IPS-NIHi11 (cell line): ENCODE data around the gene ACAP2.
A peak's percentile ranks its signal among the peaks of the same experiment; 100 is the strongest.
"Not testable (repeated sequence)": the region's sequence is repeated elsewhere in the genome, so short reads cannot be mapped to it uniquely, and the experiment has no call there.

ENCODE experiments used
- DNase-seq: peaks from one replicate; pipeline ENCODE4 v3.0.0; 2012; ENCODE audit warnings: mixed read lengths, low spot score

The ACAP2 gene, protein sequence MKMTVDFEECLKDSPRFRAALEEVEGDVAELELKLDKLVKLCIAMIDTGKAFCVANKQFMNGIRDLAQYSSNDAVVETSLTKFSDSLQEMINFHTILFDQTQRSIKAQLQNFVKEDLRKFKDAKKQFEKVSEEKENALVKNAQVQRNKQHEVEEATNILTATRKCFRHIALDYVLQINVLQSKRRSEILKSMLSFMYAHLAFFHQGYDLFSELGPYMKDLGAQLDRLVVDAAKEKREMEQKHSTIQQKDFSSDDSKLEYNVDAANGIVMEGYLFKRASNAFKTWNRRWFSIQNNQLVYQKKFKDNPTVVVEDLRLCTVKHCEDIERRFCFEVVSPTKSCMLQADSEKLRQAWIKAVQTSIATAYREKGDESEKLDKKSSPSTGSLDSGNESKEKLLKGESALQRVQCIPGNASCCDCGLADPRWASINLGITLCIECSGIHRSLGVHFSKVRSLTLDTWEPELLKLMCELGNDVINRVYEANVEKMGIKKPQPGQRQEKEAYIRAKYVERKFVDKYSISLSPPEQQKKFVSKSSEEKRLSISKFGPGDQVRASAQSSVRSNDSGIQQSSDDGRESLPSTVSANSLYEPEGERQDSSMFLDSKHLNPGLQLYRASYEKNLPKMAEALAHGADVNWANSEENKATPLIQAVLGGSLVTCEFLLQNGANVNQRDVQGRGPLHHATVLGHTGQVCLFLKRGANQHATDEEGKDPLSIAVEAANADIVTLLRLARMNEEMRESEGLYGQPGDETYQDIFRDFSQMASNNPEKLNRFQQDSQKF

DNA sequence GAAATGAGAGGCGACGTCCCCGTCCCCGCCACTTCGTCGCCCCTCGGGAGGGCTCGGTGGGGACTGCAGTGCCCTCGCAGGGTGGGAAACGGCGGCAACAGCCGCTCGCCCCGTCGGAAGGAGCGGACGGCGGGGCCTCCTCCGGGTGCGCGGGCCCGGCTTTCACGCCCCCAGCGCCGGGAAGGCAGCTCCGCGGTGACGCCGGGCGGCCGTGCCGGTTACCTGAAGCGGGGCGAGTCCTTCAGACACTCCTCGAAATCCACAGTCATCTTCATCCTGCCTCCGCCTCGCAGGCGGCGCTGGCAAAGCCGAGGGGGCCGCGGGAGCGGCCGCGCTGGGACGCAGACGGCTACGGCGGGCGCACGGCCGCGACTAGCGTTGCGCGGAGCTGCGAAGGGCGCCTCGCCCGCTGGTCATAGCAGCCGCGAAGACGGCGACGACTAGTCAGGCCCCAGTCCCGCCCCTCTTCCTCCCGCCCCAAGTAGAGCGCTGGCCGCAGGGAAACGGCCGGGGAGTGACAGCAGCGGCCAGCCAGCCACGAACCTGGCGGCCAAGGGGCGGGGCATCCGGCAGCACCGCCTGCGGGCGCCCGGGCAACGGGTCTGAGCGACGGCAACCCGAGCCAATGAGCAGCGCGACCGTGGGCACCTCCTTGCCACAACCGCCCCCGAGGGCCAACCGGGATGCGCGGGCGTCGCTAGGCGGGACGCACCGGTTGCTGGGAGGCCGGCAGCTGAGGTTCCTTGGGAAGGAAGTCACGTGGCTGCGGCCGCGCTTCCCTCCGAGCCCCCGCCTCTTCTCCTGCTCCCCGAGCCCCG, at the start of gene ACAP2:
Gene ACAP2, minus strand, starts transcription at position 448 of the 818 bp plus-strand sequence. Its CDS starts 173 bp downstream, at position 275.
- peak; percentile 100 for DNase-seq

- no peak for DNase-seq
These were observed 32.8 kb upstream of the ACAP2 start for GRCh38 chr3:195475614-195476013.

DNA sequence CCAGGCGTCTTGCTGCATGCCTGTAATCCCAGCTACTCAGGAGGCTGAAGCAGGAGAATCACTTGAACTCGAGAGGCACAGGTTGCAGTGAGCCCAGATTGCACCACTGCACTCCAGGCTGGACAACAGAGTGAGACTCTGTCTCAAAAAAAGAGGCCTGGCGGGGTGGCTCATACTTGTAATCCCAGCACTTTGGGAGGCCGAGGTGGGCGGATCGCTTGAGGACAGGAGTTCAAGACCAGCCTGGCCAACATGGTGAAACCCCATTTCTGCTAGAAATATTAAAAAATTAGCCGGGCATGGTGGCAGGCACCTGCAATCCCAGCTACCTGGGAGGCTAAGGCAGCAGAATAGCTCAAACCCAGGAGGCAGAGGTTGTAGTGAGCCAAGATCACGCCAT, 32.3 kb upstream of the ACAP2 start:
- not testable (repeated sequence) for DNase-seq

GRCh38 chr3:195468841-195469240, 26.0 kb upstream of the ACAP2 start:
- no peak for DNase-seq

DNA sequence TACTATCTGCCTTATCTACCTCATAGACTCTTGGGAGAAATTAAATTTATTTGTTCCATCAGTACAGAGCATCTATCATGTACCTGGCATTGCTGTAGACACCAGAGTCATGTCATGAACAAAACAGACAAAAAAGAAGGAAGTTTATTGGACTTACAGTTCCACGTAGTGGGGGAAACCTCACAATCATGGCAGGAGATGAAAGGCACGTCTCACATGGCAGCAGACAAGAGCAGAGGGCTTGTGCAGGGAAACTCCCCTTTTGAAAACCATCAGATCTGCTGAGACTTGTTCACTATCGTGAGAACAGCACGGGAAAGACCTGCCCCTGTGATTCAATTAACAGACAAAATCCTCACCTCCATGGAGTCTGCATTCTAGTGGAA, 25.6 kb upstream of the ACAP2 start:
- DNase-seq: no peak

DNA sequence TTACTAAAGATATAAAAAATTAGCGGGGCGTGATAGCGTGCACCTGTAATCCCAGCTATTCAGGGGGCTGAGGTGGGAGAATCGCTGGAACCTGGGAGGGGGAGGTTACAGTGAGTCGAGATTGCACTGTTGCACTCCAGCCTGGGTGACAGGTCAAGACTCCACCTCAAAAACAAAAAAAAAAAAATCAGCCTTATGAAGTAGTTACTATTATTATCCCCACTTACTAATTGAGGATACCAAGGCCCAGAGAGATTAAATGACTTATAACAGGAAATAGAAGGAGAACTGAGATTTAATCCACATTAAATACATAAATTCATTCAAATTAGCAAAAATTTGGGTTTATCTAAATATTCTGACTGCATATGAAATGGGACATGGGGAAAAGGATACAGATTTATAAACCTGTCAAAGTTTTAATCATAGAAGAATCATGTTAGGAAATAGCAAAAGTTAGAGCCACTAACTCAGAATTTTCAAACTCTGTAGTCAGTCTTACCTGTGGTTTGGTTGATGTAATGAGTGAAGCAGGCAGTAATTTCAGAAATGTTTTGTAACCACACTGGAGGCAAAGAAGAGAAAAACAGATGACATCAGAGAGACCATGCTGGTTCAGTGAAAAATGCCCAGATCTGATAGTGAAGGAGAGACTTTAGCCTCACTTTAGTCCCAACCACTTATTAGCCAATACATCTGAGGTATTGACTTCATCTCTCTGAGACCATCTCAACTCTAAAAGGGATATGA, 25.0 kb upstream of the ACAP2 start:
- DNase-seq: no peak

- no peak for DNase-seq
These were observed 23.4 kb upstream of the ACAP2 start for GRCh38 chr3:195466251-195466650.

- not testable (repeated sequence) for DNase-seq
These were observed 20.1 kb upstream of the ACAP2 start for GRCh38 chr3:195462922-195463321.

DNA sequence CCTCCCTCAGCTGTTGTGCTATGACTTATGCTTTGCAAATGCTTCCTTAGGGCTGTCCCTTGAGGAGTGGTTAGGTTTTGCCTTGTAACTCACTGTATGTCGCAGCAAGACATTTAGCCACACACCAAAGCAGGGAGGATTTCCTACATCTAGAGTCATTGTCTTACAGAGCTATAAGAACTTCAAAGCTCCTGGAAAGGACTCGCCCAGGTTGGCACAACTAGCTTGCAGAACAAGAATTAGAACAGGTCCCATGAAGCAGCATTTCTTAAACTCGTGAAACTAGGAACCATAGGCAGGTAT, 19.4 kb upstream of the ACAP2 start:
- no peak for DNase-seq

GRCh38 chr3:195461594-195462307, 18.9 kb upstream of the ACAP2 start:
- no peak for DNase-seq

DNA sequence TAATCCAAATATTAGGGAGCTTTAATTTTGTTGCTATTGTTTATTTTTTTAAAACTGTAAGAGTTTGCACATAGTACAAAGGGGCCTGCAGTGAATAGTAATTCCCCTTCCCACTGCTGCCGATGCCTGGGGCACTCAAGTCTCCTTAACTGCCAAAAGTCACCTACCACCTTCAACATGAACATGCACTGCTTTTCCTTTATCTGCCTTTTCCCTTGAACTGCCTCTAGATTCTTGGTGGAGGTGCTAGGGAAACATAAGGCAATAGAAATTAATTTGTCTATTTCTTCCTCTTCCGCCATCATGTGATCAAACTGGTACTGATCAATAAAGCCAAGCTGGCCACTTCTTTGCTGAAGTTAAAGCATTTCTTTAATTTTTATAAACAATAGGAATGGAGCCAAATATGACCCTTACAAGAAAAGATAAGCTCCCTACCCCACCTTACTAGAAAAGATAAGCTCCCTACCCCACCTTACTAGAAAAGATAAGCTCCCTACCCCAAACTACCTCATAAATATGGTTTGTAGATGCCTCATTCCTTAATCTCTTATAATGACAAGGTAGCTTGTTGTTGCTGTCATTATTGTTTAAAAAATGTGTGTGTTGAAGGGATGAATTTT, 17.4 kb upstream of the ACAP2 start:
- DNase-seq: no peak

DNA sequence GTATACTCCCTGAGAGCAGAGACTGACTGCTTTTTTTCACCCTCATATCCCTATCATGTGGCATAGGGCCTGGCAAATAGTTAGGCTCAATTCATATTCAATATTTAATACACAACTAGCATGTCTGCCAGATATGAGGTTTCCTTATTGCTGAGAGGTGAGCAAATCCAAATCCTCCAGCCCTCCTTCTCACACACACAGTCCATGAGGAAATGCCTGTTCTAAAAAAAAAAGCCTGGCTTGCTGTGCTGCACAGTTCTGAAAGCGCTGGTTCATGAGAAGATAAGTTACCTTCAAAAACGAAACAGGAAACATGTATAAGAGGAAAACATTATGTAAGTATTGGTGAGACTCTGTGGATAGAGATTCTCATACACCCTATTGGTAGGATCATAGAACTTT, 15.5 kb upstream of the ACAP2 start:
- DNase-seq: no peak

DNA sequence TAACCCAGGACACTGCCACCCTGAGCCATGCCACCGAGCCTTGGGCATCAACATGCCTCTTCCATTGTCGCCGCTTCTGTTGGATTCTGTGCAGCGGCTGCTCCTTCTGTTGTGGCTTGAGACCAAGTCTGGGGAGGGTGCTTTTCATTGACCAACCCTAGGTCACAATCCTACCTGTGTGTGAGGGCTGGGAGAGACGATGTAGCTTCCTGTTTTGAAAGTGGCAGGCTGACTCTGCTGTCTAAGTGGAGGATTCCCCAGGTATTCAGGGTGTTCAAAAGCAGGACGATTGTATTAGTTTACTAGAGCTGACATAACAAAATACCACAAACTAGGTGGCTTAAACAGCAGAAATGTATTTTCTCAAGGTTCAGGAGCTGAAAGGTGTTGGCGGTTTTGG, 13.0 kb upstream of the ACAP2 start:
- no peak for DNase-seq

DNA sequence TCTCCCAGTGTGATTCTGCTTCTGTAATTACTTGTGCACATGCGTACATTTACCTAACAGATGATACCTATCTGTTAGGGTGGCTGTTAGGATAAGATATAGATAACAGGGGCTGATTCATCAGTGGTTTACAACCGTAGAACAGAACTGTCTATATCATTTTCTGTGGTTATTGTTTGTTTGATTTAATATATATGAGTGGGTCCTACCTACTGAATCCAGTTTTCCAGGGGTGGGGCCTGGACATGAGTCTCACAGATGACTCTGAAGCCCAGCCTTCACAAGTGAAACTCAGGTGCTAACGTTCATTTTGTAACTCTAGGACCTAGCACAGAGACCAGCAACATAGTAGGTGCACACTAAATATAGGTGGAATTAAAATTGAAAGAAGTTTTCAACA, 10.4 kb upstream of the ACAP2 start:
- no peak for DNase-seq

DNA sequence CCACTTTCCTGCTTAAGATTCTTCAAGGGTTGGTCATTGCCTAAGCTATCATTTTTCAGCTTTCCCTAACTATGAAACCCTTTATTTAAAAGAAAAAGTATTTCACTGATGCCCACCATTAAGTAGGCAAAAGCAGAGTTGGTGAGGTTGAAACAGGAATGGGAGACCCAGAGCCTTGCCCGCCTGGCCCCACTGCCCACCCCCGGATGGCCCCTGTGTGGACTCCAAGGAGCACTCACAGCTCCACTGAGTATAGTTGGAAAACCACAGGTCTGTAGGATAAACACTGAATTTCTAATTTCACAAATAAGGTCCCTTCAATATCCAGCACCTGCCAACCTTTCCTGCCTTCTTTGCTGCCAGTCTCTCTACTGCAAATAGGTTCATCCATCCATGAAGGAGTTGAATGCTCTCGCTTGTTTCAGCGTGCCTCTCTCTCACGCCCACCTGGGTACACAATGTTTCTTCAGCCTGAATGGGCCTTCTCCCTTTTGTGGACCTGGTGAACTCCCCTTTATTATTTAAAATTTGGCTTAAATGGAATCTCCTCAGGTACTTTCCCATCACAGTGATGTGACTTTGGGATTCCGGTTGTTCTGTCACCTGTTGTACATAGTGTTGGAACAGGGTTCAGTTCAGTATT, 8.7 kb upstream of the ACAP2 start:
- peak; percentile 45 for DNase-seq

GRCh38 chr3:195450731-195451229, 8.0 kb upstream of the ACAP2 start:
- peak; percentile 41 for DNase-seq

- no peak for DNase-seq
These were observed 5.5 kb upstream of the ACAP2 start for GRCh38 chr3:195448205-195448875.

DNA sequence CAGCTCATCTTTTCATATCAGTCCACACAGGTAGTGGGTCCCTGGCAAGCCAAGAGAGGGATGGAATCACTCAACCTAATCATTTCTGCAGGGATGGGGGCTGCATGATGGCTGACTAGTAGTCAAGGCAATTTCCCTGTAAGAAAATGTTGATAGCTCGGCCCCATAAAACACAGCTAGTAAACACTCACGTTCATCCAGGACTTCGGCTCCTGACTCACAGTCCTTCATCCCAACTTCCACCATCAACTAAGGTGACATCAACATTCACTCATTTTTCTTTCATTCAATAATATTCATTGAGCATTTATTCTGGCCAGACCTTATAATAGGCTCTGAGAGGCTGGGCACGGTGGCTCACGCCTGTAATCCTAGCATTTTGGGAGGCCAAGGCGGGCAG, 4.4 kb upstream of the ACAP2 start:
- DNase-seq: no peak

GRCh38 chr3:195446359-195446758, 3.5 kb upstream of the ACAP2 start:
- DNase-seq: no peak

GRCh38 chr3:195445885-195446284, 3.1 kb upstream of the ACAP2 start:
- no peak for DNase-seq
